ENCODE results near the gene THAP7. TPM values are rescaled to one million over a fixed set of nuclear protein-coding genes. Genes with fewer than 3 reads are reported as not detected.

THAP7 gene
- total and polyA plus RNA-seq, 9 of the 15 experiments (the other 6 are each of a cell fraction or from before 2014, with no cell fraction given) = 7.9 to 263 (median 84.1) TPM

DNA sequence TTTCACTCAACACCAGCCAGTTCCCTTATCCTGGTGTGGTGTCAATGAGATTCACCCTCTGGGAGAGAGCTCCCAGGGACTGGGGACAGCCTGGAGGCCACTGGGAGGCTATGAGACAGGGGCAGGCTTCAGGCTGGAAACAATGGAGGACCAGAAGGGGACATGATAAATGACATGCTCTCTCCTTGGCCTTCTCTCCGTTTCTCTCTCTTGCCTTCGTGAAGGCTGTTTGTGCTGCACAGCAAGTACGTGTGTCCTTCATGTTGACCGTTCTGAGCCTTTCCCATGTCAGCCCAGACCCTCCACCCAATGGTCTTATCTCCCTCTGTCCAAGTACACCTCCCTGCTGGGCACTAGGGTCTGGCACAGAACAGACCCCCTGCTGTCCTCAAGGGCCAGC is 21.4 kb downstream of the THAP7 start:
- peak in 2 of 4 experiments; percentile 50 to 59 for DNase-seq (ENCODE audit: extremely low read depth in 1 of 4, low spot score in 3 of 4)
- peak overlapping the region; percentile 92 for H3K4me2 ChIP-seq (ENCODE audit: insufficient read depth, low read length)
- ATAC-seq = no peak
- in situ Hi-C loops (cut with MboI) = no loop called here
- peak; percentile 48 for FAIRE-seq
- peaks cover 19 to 58% of the 10 kb centered on the region in 2 experiments for H3K4me1 ChIP-seq (replicated peaks in 1 of 2; ENCODE audit: control insufficient read depth in 2 of 2, insufficient read depth in 2 of 2, low read length in 2 of 2)
- POLR2A ChIA-PET = interaction anchor here (0.6 to 64.4 kb wide), 10 partner anchors 10 to 909 kb away, joined by 3 to 1556 read pairs (median 8); partner anchors contain the start of genes AIFM3, CRKL and THAP7
- no peak overlapping the region; the same call in 2 of the 3 replicates for H3K27ac ChIP-seq (ENCODE audit: extremely low read depth, low read depth, low read length)
- H2AFZ ChIP-seq (ENCODE audit: low read depth, low read length) = peak overlapping the region; percentile 3; the same call in 1 of the 2 replicates
- H3K27me3 ChIP-seq (ENCODE audit: control insufficient read depth in 2 of 2, insufficient read depth in 2 of 2, low read length in 2 of 2) = peaks cover 11 to 24% of the 10 kb centered on the region in 2 experiments; a peak in 4 of 5 replicates
- H3K9ac ChIP-seq (ENCODE audit: insufficient read depth in 1 of 2, low read depth in 2 of 2, low read length in 2 of 2) = peak overlapping the region; percentile 85 to 97; a peak in 3 of 4 replicates
- H3K4me3 ChIP-seq = no peak overlapping the region
- no TSS peak for BruUV-seq (replicated peaks)
- peaks cover 23% of the 10 kb centered on the region for H3K36me3 ChIP-seq (ENCODE audit: control insufficient read depth, insufficient read depth, low read length)
- peaks cover 8% of the 10 kb centered on the region for H3K9me1 ChIP-seq (ENCODE audit: control insufficient read depth, insufficient read depth, low read length)
- H3K79me2 ChIP-seq (ENCODE audit: control insufficient read depth, insufficient read depth, low read length) = peaks cover 23% of the 10 kb centered on the region
- CTCF ChIA-PET (ENCODE audit: low intra/inter-chr PET ratio) = no interaction called here
- WGBS (ENCODE audit: insufficient coverage, low coverage, missing lambda C conversion rate) = 70% methylated on average over 4 of the region's 4 CpGs
- TF ChIP-seq FOXK2 (conservative IDR thresholded peaks at IDR 0.05 in 1 of 2, IDR thresholded peaks at IDR 0.05 in 1 of 2; ENCODE audit: low read depth in 2 of 2) = no peak
- peak in 1 of 3 experiments; percentile 68 for TF ChIP-seq YY1 (IDR thresholded peaks at IDR 0.05; ENCODE audit: borderline replicate concordance in 1 of 3, control insufficient read depth in 1 of 3, extremely low read depth in 1 of 3, insufficient read depth in 3 of 3, insufficient read length in 1 of 3, insufficient replicate concordance in 2 of 3, low read depth in 1 of 3, low read length in 2 of 3)
- 0 out of 2 replicates have a peak, but pooled peaks have one; percentile 48 for TF ChIP-seq OTX1 (CRISPR knock-in tag; IDR thresholded peaks at IDR 0.05)
- TF ChIP-seq, protein P1, sequence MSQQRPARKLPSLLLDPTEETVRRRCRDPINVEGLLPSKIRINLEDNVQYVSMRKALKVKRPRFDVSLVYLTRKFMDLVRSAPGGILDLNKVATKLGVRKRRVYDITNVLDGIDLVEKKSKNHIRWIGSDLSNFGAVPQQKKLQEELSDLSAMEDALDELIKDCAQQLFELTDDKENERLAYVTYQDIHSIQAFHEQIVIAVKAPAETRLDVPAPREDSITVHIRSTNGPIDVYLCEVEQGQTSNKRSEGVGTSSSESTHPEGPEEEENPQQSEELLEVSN (IDR thresholded peaks at IDR 0.05; ENCODE audit: borderline replicate concordance in 1 of 2, extremely low read depth in 1 of 2, insufficient read depth in 1 of 2, insufficient read length in 1 of 2, low read depth in 1 of 2, low read length in 1 of 2, poor library complexity in 1 of 2, severe bottlenecking in 1 of 2) = peak in 1 of 2 experiments; percentile 4
- TF ChIP-seq KDM1A (IDR thresholded peaks at IDR 0.05) = no peak
- no peak for TF ChIP-seq HLTF (IDR thresholded peaks at IDR 0.05)
- peaks cover 11% of the 10 kb centered on the region for H3K9me3 ChIP-seq (replicated peaks; ENCODE audit: control insufficient read depth, insufficient read depth, low read depth, low read length)
- H4K20me1 ChIP-seq (replicated peaks; ENCODE audit: control insufficient read depth, insufficient read depth, low read length) = no peaks in the 10 kb centered on the region
- intact Hi-C loops (cut with micrococcal nuclease) = loop anchor here (5.0 kb wide), 2 partner anchors 48 to 203 kb away; no protein-coding TSS in a partner anchor
